HEK293 (cell line): ENCODE data around the gene APOL2.

ENCODE experiments used
- YY1 ChIP-seq: fragments of 450-650 bp; formaldehyde crosslinking; IDR thresholded peaks from 2 replicates; pipeline ENCODE4 v1.5.1; 2018; ENCODE audit warnings: missing biosample characterization, missing genetic modification characterization
- ZBTB1 ChIP-seq: fragments of 450-650 bp; formaldehyde crosslinking; IDR thresholded peaks from 2 replicates; pipeline ENCODE4 v1.5.1; 2016; ENCODE audit warnings: missing biosample characterization, missing genetic modification characterization
- ZFP41 ChIP-seq: fragments of 450-650 bp; formaldehyde crosslinking; IDR thresholded peaks from 2 replicates; pipeline ENCODE4 v1.5.1; 2016; ENCODE audit warnings: missing biosample characterization, missing genetic modification characterization, borderline replicate concordance
- ZNF133 ChIP-seq: fragments of 450-650 bp; formaldehyde crosslinking; IDR thresholded peaks from 2 replicates; pipeline ENCODE4 v1.5.1; 2016; ENCODE audit warnings: missing biosample characterization, missing genetic modification characterization
- ZNF391 ChIP-seq: fragments of 450-650 bp; formaldehyde crosslinking; IDR thresholded peaks from 2 replicates; pipeline ENCODE4 v1.5.1; 2016; ENCODE audit warnings: low read depth, missing biosample characterization, missing genetic modification characterization, borderline replicate concordance
- ZNF596 ChIP-seq: fragments of 450-650 bp; IDR thresholded peaks from 2 replicates; pipeline ENCODE4 v1.5.0; 2018; ENCODE audit warnings: missing biosample characterization, mild to moderate bottlenecking, missing genetic modification characterization, moderate library complexity
- ZNF76 ChIP-seq: fragments of 450-650 bp; formaldehyde crosslinking; IDR thresholded peaks from 2 replicates; pipeline ENCODE4; 2016; ENCODE audit warnings: low read depth, missing biosample characterization, missing genetic modification characterization, borderline replicate concordance
- TF ChIP-seq, protein P1 (sequence below): fragments of 450-650 bp; formaldehyde crosslinking; IDR thresholded peaks from 2 replicates; pipeline ENCODE4 v1.5.1; 2016; ENCODE audit warnings: missing biosample characterization, missing genetic modification characterization
- TF ChIP-seq, protein P2 (sequence below): fragments of 450-650 bp; formaldehyde crosslinking; IDR thresholded peaks from 2 replicates; pipeline ENCODE4 v1.5.1; 2016; ENCODE audit warnings: missing biosample characterization, missing genetic modification characterization
- TF ChIP-seq, protein P3 (sequence below): fragments of 450-650 bp; formaldehyde crosslinking; IDR thresholded peaks from 2 replicates; pipeline ENCODE4 v1.5.1; 2016; ENCODE audit warnings: missing biosample characterization, missing genetic modification characterization, low read depth

DNA sequence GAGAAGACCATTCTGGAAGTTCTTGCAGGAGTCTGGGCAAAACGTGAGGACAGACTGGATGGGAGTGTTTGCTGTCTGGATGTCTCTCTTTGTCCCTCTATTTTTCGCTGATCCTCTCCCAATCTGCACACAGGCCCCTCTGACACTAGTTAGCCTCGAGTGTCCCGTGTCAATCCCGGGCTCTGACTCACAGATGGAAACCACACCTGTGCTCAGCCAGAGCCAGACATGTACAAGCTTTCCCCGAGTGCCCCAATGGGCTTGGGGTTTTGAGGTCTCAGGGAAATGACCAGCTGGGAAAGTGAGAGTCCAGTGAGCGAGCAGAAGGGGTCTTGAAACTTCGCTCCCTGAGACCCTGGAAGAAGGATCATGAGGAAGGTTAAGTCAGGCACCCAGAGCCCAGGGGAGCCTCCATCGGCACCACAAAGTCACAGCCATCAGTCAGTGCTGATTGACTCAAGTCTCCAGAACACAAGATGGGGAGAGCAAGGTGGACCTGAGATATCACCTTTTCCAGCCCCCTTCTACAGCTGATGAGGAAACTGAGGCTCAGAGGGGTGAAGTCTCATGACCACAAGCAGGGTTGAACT is 13.9 kb downstream of the APOL2 start:
- no peak for TF ChIP-seq ZNF596 (tag by site-specific recombination)
- TF ChIP-seq YY1 (tag by site-specific recombination), result no peak
- no peak for TF ChIP-seq ZBTB1
- TF ChIP-seq ZNF133 (tag by site-specific recombination), result no peak
- TF ChIP-seq ZNF391 (tag by site-specific recombination), result no peak
- TF ChIP-seq, protein P1, sequence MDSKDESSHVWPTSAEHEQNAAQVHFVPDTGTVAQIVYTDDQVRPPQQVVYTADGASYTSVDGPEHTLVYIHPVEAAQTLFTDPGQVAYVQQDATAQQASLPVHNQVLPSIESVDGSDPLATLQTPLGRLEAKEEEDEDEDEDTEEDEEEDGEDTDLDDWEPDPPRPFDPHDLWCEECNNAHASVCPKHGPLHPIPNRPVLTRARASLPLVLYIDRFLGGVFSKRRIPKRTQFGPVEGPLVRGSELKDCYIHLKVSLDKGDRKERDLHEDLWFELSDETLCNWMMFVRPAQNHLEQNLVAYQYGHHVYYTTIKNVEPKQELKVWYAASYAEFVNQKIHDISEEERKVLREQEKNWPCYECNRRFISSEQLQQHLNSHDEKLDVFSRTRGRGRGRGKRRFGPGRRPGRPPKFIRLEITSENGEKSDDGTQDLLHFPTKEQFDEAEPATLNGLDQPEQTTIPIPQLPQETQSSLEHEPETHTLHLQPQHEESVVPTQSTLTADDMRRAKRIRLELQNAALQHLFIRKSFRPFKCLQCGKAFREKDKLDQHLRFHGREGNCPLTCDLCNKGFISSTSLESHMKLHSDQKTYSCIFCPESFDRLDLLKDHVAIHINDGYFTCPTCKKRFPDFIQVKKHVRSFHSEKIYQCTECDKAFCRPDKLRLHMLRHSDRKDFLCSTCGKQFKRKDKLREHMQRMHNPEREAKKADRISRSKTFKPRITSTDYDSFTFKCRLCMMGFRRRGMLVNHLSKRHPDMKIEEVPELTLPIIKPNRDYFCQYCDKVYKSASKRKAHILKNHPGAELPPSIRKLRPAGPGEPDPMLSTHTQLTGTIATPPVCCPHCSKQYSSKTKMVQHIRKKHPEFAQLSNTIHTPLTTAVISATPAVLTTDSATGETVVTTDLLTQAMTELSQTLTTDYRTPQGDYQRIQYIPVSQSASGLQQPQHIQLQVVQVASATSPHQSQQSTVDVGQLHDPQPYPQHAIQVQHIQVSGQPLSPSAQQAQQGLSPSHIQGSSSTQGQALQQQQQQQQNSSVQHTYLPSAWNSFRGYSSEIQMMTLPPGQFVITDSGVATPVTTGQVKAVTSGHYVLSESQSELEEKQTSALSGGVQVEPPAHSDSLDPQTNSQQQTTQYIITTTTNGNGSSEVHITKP (tag by site-specific recombination), result no peak
- TF ChIP-seq ZFP41 (tag by site-specific recombination), result no peak
- TF ChIP-seq, protein P2, sequence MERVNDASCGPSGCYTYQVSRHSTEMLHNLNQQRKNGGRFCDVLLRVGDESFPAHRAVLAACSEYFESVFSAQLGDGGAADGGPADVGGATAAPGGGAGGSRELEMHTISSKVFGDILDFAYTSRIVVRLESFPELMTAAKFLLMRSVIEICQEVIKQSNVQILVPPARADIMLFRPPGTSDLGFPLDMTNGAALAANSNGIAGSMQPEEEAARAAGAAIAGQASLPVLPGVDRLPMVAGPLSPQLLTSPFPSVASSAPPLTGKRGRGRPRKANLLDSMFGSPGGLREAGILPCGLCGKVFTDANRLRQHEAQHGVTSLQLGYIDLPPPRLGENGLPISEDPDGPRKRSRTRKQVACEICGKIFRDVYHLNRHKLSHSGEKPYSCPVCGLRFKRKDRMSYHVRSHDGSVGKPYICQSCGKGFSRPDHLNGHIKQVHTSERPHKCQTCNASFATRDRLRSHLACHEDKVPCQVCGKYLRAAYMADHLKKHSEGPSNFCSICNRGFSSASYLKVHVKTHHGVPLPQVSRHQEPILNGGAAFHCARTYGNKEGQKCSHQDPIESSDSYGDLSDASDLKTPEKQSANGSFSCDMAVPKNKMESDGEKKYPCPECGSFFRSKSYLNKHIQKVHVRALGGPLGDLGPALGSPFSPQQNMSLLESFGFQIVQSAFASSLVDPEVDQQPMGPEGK, result no peak
- TF ChIP-seq ZNF76 (tag by site-specific recombination), result no peak
- TF ChIP-seq, protein P3, sequence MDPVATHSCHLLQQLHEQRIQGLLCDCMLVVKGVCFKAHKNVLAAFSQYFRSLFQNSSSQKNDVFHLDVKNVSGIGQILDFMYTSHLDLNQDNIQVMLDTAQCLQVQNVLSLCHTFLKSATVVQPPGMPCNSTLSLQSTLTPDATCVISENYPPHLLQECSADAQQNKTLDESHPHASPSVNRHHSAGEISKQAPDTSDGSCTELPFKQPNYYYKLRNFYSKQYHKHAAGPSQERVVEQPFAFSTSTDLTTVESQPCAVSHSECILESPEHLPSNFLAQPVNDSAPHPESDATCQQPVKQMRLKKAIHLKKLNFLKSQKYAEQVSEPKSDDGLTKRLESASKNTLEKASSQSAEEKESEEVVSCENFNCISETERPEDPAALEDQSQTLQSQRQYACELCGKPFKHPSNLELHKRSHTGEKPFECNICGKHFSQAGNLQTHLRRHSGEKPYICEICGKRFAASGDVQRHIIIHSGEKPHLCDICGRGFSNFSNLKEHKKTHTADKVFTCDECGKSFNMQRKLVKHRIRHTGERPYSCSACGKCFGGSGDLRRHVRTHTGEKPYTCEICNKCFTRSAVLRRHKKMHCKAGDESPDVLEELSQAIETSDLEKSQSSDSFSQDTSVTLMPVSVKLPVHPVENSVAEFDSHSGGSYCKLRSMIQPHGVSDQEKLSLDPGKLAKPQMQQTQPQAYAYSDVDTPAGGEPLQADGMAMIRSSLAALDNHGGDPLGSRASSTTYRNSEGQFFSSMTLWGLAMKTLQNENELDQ (tag by site-specific recombination), result no peak
